OCI-LY7 (cell line): ENCODE results near the gene HSPB9.

Experiments used
- EZH2phosphoT487 ChIP-seq: fragments of 200-600 bp; sonication (generic); IDR thresholded peaks from 2 replicates; pipeline ENCODE4 v1.6.1; 2018; ENCODE audit warnings: low read depth, borderline replicate concordance, mild to moderate bottlenecking, mixed run types, antibody characterized with exemption, low read length, moderate library complexity, mixed read lengths
- TF ChIP-seq, protein P1 (sequence below): fragments of 200-600 bp; sonication (generic); conservative IDR thresholded peaks from 2 replicates; pipeline ENCODE4 v1.5.1; 2014; ENCODE audit warnings: mild to moderate bottlenecking, antibody characterized with exemption, low read length, moderate library complexity, mixed read lengths

DNA sequence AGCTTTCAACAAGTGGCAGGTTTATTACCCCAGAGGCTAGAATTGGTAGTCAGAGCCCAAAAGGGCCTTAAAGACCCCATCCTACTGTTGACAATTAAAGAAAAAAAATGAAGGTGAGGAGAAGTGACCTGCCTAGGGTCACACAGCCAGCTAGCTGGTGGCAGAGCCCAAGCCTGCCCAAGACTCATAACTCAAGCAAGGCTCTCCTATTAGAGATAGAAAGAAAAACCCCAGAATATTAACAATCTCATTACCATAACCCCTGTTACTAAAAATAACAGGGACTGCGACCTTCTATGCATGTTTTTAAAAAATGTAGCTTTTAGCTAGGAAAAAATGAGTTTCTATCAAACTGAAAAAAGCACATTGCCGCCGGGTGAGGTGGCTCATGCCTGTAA, 14.0 kb downstream of the HSPB9 start:
- TF ChIP-seq, protein P1, sequence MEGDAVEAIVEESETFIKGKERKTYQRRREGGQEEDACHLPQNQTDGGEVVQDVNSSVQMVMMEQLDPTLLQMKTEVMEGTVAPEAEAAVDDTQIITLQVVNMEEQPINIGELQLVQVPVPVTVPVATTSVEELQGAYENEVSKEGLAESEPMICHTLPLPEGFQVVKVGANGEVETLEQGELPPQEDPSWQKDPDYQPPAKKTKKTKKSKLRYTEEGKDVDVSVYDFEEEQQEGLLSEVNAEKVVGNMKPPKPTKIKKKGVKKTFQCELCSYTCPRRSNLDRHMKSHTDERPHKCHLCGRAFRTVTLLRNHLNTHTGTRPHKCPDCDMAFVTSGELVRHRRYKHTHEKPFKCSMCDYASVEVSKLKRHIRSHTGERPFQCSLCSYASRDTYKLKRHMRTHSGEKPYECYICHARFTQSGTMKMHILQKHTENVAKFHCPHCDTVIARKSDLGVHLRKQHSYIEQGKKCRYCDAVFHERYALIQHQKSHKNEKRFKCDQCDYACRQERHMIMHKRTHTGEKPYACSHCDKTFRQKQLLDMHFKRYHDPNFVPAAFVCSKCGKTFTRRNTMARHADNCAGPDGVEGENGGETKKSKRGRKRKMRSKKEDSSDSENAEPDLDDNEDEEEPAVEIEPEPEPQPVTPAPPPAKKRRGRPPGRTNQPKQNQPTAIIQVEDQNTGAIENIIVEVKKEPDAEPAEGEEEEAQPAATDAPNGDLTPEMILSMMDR, result no peak
- TF ChIP-seq EZH2phosphoT487, result no peak
